H1 (cell line): ENCODE results near the gene CREB1. TPM values are rescaled to one million over a fixed set of nuclear protein-coding genes. Genes with fewer than 3 reads are reported as not detected.

ENCODE experiments used
- CTCF ChIA-PET: fragments of 300-600 bp; sonication (Branson Sonifier 250); formaldehyde crosslinking; loops from one replicate; lab custom pipeline; 2021; ENCODE audit not compliant: partially characterized antibody; lab: Charles Lee
- POLR2A ChIA-PET: fragments of 300-600 bp; sonication (Branson Sonifier 250); formaldehyde crosslinking; loops from one replicate; lab custom pipeline; 2021; ENCODE audit warnings: inconsistent platforms; ENCODE audit not compliant: partially characterized antibody; lab: Charles Lee
- DNase-seq, 2 experiments: peaks; one replicate each; pipeline versions ENCODE4 v3.0.0 to v3.0.0-alpha.2; 2010 to 2022; ENCODE audit warnings: low spot score in 2 of 2, low read depth in 1 of 2, mixed read lengths in 1 of 2
- FAIRE-seq: peaks from 2 replicates; lab custom pipeline; 2011; peaks lifted over from hg19 to GRCh38; lab: Jason Lieb, UNC
- H2AFZ ChIP-seq: 2 replicates; pipeline ENCODE4 v1.8.1; 2012; ENCODE audit warnings: low read length, inconsistent platforms
- H2AK5ac ChIP-seq: 2 replicates; pipeline ENCODE4 v1.6.1; 2013; ENCODE audit warnings: low read depth, low read length
- H2BK120ac ChIP-seq: replicated peaks from 2 replicates; pipeline ENCODE3; 2013; ENCODE audit warnings: low read depth, low read length, inconsistent platforms
- H2BK12ac ChIP-seq: 2 replicates; pipeline ENCODE4 v1.6.1; 2013; ENCODE audit warnings: low read depth, low read length
- H2BK15ac ChIP-seq: 2 replicates; pipeline ENCODE4 v1.6.1; 2013; ENCODE audit warnings: low read length
- H2BK20ac ChIP-seq: 2 replicates; pipeline ENCODE4 v1.6.1; 2013; ENCODE audit warnings: low read length
- H2BK5ac ChIP-seq: 2 replicates; pipeline ENCODE4 v1.6.1; 2013; ENCODE audit warnings: low read depth, low read length
- H3K14ac ChIP-seq: 2 replicates; pipeline ENCODE4 v1.6.1; 2013; ENCODE audit warnings: inconsistent platforms; ENCODE audit not compliant: insufficient read length
- H3K18ac ChIP-seq: 2 replicates; pipeline ENCODE4 v1.6.1; 2013; ENCODE audit warnings: low read length; ENCODE audit errors: extremely low read depth
- H3K23ac ChIP-seq: 2 replicates; pipeline ENCODE4 v1.6.1; 2013; ENCODE audit warnings: inconsistent platforms; ENCODE audit not compliant: insufficient read length
- H3K23me2 ChIP-seq: 2 replicates; pipeline ENCODE4 v1.6.1; 2013; ENCODE audit warnings: low read depth, low read length
- H3K27ac ChIP-seq: 2 replicates; pipeline ENCODE4 v1.6.1; 2011; ENCODE audit warnings: low read depth, low read length, inconsistent platforms
- H3K27me3 ChIP-seq, 4 experiments: replicated peaks in 1 of 4; 1 replicate in 1 of 4; 2 replicates in 3 of 4; pipeline versions ENCODE4 v1.6.1 to v1.8.1; 2011 to 2013; ENCODE audit warnings: low read length in 3 of 4, mild to moderate bottlenecking in 3 of 4, inconsistent platforms in 2 of 4, mixed read lengths in 2 of 4, moderate library complexity in 1 of 4; ENCODE audit not compliant: control insufficient read depth in 3 of 4, insufficient read depth in 3 of 4; ENCODE audit errors: extremely low read depth in 1 of 4
- H3K36me3 ChIP-seq, 4 experiments: 2 replicates each; pipeline versions ENCODE4 v1.6.1 to v1.8.1; 2011 to 2013; ENCODE audit warnings: mild to moderate bottlenecking in 4 of 4, low read length in 3 of 4, moderate library complexity in 2 of 4, control low read depth in 1 of 4, inconsistent platforms in 1 of 4; ENCODE audit not compliant: insufficient read depth in 4 of 4, control insufficient read depth in 2 of 4
- H3K4ac ChIP-seq: replicated peaks from 2 replicates; pipeline ENCODE3; 2013; ENCODE audit warnings: low read length, low read depth, mixed read lengths, inconsistent platforms; ENCODE audit not compliant: insufficient read length
- H3K4me1 ChIP-seq, 4 experiments: replicated peaks in 1 of 4; 1 replicate in 1 of 4; 2 replicates in 3 of 4; pipeline versions ENCODE4 v1.6.1 to v1.8.1; 2011 to 2013; ENCODE audit warnings: low read length in 3 of 4, inconsistent platforms in 2 of 4, mixed read lengths in 1 of 4; ENCODE audit not compliant: insufficient read depth in 4 of 4, control insufficient read depth in 3 of 4
- H3K4me2 ChIP-seq, 2 experiments: 2 replicates each; pipeline versions ENCODE4 v1.6.1 to v1.8.1; 2011 to 2013; ENCODE audit warnings: low read depth in 2 of 2, low read length in 2 of 2, control low read depth in 1 of 2, inconsistent platforms in 1 of 2, mild to moderate bottlenecking in 1 of 2; ENCODE audit not compliant: insufficient read depth in 1 of 2
- H3K4me3 ChIP-seq, 4 experiments: fragments of 200-600, 300-600 bp in 1 of 4; sonication (generic), shearing (Covaris generic), sonication (Bioruptor Twin) in 1 of 4; 2 replicates each; pipeline versions ENCODE4 v1.5.1 to v1.8.1; 2011 to 2016; ENCODE audit warnings: low read length in 4 of 4, low read depth in 3 of 4, control low read depth in 2 of 4, inconsistent platforms in 2 of 4, mild to moderate bottlenecking in 2 of 4, mixed read lengths in 1 of 4, moderate library complexity in 1 of 4; ENCODE audit not compliant: insufficient read depth in 2 of 4; ENCODE audit errors: extremely low read depth in 1 of 4
- H3K56ac ChIP-seq: replicated peaks from 2 replicates; pipeline ENCODE3; 2013; ENCODE audit warnings: low read depth, mild to moderate bottlenecking, mixed read lengths, low read length, inconsistent platforms; ENCODE audit not compliant: insufficient read length
- H3K79me1 ChIP-seq: 2 replicates; pipeline ENCODE4 v1.6.1; 2013; ENCODE audit warnings: low read depth, low read length, control low read depth
- H3K79me2 ChIP-seq, 2 experiments: 2 replicates each; pipeline versions ENCODE4 v1.6.1 to v1.8.1; 2012 to 2013; ENCODE audit warnings: low read length in 2 of 2, mild to moderate bottlenecking in 2 of 2, inconsistent platforms in 1 of 2; ENCODE audit not compliant: insufficient read depth in 2 of 2, control insufficient read depth in 1 of 2
- H3K9ac ChIP-seq, 4 experiments: replicated peaks in 1 of 4; 1 replicate in 1 of 4; 2 replicates in 3 of 4; pipeline versions ENCODE4 v1.6.1 to v1.8.1; 2011 to 2013; ENCODE audit warnings: low read depth in 3 of 4, low read length in 3 of 4, control low read depth in 2 of 4, mild to moderate bottlenecking in 2 of 4, moderate library complexity in 2 of 4, inconsistent platforms in 1 of 4; ENCODE audit errors: extremely low read depth in 1 of 4
- H3K9me3 ChIP-seq, 2 experiments: 2 replicates each; pipeline versions ENCODE4 v1.6.1 to v1.8.1; 2012 to 2013; ENCODE audit warnings: mild to moderate bottlenecking in 2 of 2, moderate library complexity in 2 of 2, control low read depth in 1 of 2, inconsistent platforms in 1 of 2, low read depth in 1 of 2, low read length in 1 of 2, mixed read lengths in 1 of 2; ENCODE audit not compliant: insufficient read depth in 2 of 2
- H4K20me1 ChIP-seq, 2 experiments: replicated peaks in 1 of 2; 2 replicates each; pipeline versions ENCODE3 to v1.8.1; 2011 to 2013; ENCODE audit warnings: inconsistent platforms in 2 of 2, low read length in 2 of 2, mild to moderate bottlenecking in 1 of 2; ENCODE audit not compliant: insufficient read depth in 2 of 2, control insufficient read depth in 1 of 2
- H4K5ac ChIP-seq: 2 replicates; pipeline ENCODE4 v1.6.1; 2013; ENCODE audit warnings: low read length, low read depth, mixed read lengths, inconsistent platforms; ENCODE audit not compliant: insufficient read length
- H4K8ac ChIP-seq: 2 replicates; pipeline ENCODE4 v1.8.0; 2013; ENCODE audit warnings: mild to moderate bottlenecking, moderate library complexity, low read length, inconsistent platforms; ENCODE audit not compliant: insufficient read depth; ENCODE audit errors: extremely low read depth
- H4K91ac ChIP-seq: replicated peaks from 2 replicates; pipeline ENCODE3; 2013; ENCODE audit warnings: low read length, mixed read lengths, inconsistent platforms; ENCODE audit not compliant: insufficient read length
- CBX8 ChIP-seq: fragments of 300-800, 300-1000 bp; sonication (generic); IDR thresholded peaks from 2 replicates; pipeline ENCODE4 v1.7.1; 2016; ENCODE audit warnings: low read depth, low read length, borderline replicate concordance
- CREB1 ChIP-seq: IDR thresholded peaks from 2 replicates; pipeline ENCODE4 v1.6.1; 2012; ENCODE audit warnings: inconsistent platforms
- PHF8 ChIP-seq: fragments of 200-600 bp; sonication (generic); conservative IDR thresholded peaks from 2 replicates; pipeline ENCODE4 v1.7.1; 2012; ENCODE audit warnings: low read depth, mild to moderate bottlenecking, inconsistent platforms, low read length, moderate library complexity
- SIN3A ChIP-seq, 2 experiments: IDR thresholded peaks in 1 of 2; conservative IDR thresholded peaks in 1 of 2; 2 replicates each; pipeline ENCODE4 v1.6.1; 2011 to 2012; ENCODE audit warnings: low read length in 2 of 2, improper control_type of control experiment in 1 of 2, low read depth in 1 of 2, mild to moderate bottlenecking in 1 of 2
- SP2 ChIP-seq: IDR thresholded peaks from 2 replicates; pipeline ENCODE4 v1.6.1; 2012; ENCODE audit warnings: mild to moderate bottlenecking, low read length, inconsistent platforms
- WGBS, 2 experiments: shearing (Covaris generic) in 1 of 2; methylation state at CpG; one replicate each; pipeline versions ENCODE4 v1.1.6 to v1.1.7; 2013 to 2015; ENCODE audit warnings: low lambda C conversion rate in 2 of 2, mixed read lengths in 2 of 2, inconsistent platforms in 1 of 2, low coverage in 1 of 2, missing lambda C conversion rate in 1 of 2; ENCODE audit not compliant: insufficient replicate concordance in 2 of 2, insufficient coverage in 1 of 2, insufficient read length in 1 of 2; ENCODE audit errors: extremely low coverage in 1 of 2, missing lambda C conversion rate in 1 of 2; 5-methylcytosine and 5-hydroxymethylcytosine counted together
- polyA plus RNA-seq, 7 experiments: library from polyadenylated mRNA; depleted of rRNA in 3 of 7; stranded (reverse) in 5 of 7; unstranded in 2 of 7; fragments of >200 nt in 5 of 7; fragments of 200-250 nt in 2 of 7; gene quantifications; 1 replicate in 5 of 7; 2 replicates in 1 of 7; 4 replicates in 1 of 7; pipeline versions ENCODE4 v1.2.1 to v1.2.3, GENCODE V29; 2011 to 2013; ENCODE audit warnings: missing spikeins in 2 of 7, mixed read lengths in 2 of 7
- total RNA-seq: library from RNA; stranded (reverse); fragmentation: NEBNext Ultra II Directional; extraction: Animal tissue kit (Norgen Biotek cat#: 25700); gene quantifications from 2 replicates; pipeline ENCODE4 v1.2.1, GENCODE V29; 2021

Gene CREB1
- total and polyA plus RNA-seq, 2 of the 8 experiments (the other 6 are each of a cell fraction or from before 2014, with no cell fraction given) = 46.3 to 99.0 TPM

- H4K8ac ChIP-seq = no peak overlapping the region
- no peak overlapping the region for H2BK12ac ChIP-seq
- no peak for TF ChIP-seq SP2
- no peak for TF ChIP-seq CBX8
- TF ChIP-seq CREB1 = no peak
- TF ChIP-seq PHF8 = no peak
- TF ChIP-seq SIN3A (conservative IDR thresholded peaks at IDR 0.05 in 1 of 2, IDR thresholded peaks at IDR 0.05 in 1 of 2; ENCODE audit: low read depth in 1 of 2, low read length in 2 of 2) = no peak
- no peak overlapping the region for H3K56ac ChIP-seq
- POLR2A ChIA-PET = no interaction called here
- H3K4me2 ChIP-seq = no peak overlapping the region
- H4K5ac ChIP-seq = no peak overlapping the region
- no peaks in the 10 kb centered on the region for H3K23me2 ChIP-seq
- H3K23ac ChIP-seq = no peak overlapping the region
- CTCF ChIA-PET = no interaction called here
- DNase-seq (no peak), FAIRE-seq (no peak)
- H3K9ac ChIP-seq = no peak overlapping the region
- H2AFZ ChIP-seq = no peak overlapping the region
- no peak overlapping the region for H2BK5ac ChIP-seq
- no peaks in the 10 kb centered on the region; a peak in 1 of 7 replicates for H3K27me3 ChIP-seq
- no peak overlapping the region for H2BK120ac ChIP-seq
- no peak overlapping the region for H3K27ac ChIP-seq
- H3K14ac ChIP-seq = no peak overlapping the region
- H4K91ac ChIP-seq = no peak overlapping the region
- no peak overlapping the region for H2AK5ac ChIP-seq
- no peak overlapping the region for H3K4ac ChIP-seq
- 93% methylated on average over 1 of the region's 1 CpG; no CpG with 5 or more reads in 1 of the 2 experiments for WGBS, 2 experiments
- H3K79me2 ChIP-seq = no peaks in the 10 kb centered on the region
- H2BK15ac ChIP-seq = no peak overlapping the region
- no peaks in the 10 kb centered on the region for H3K9me3 ChIP-seq
- H4K20me1 ChIP-seq = no peaks in the 10 kb centered on the region
- no peak overlapping the region for H3K18ac ChIP-seq
- no peak overlapping the region for H3K4me3 ChIP-seq
- no peaks in the 10 kb centered on the region for H3K79me1 ChIP-seq
- H2BK20ac ChIP-seq = no peak overlapping the region
- H3K36me3 ChIP-seq = no peaks in the 10 kb centered on the region
- peaks cover under 1 to 5% (median 3%) of the 10 kb centered on the region in 4 experiments for H3K4me1 ChIP-seq
Measured at GRCh38 chr2:207499114-207499513, 30.6 kb upstream of the CREB1 start.
